Chondrocyte (in vitro differentiated cells): Measurements from ENCODE around the gene CCDC57. TPM values are rescaled to one million over a fixed set of nuclear protein-coding genes. Genes with fewer than 3 reads are reported as not detected.

Source experiments
- DNase-seq: peaks from one replicate; pipeline ENCODE4 v3.0.0; 2021; ENCODE audit warnings: mixed read lengths, low spot score
- H3K27ac Mint-ChIP-seq: one replicate; pipeline ENCODE4 v1.8.0; 2021; ENCODE audit warnings: mild to moderate bottlenecking, moderate library complexity, mixed read lengths; ENCODE audit not compliant: unreplicated experiment
- H3K27me3 Mint-ChIP-seq: 2 replicates; pipeline ENCODE4 v1.8.0; 2021; ENCODE audit warnings: low read depth, mixed read lengths
- H3K36me3 Mint-ChIP-seq: 2 replicates; pipeline ENCODE4 v1.8.0; 2021; ENCODE audit warnings: low read depth, mixed read lengths
- H3K4me1 Mint-ChIP-seq: 2 replicates; pipeline ENCODE4 v1.8.0; 2021; ENCODE audit warnings: low read depth, mild to moderate bottlenecking, mixed read lengths
- H3K4me3 Mint-ChIP-seq: one replicate; pipeline ENCODE4 v1.8.0; 2021; ENCODE audit warnings: mild to moderate bottlenecking, moderate library complexity, mixed read lengths; ENCODE audit not compliant: unreplicated experiment
- H3K9me3 Mint-ChIP-seq: 2 replicates; pipeline ENCODE4 v1.8.0; 2021; ENCODE audit warnings: low read depth, mixed read lengths
- CTCF ChIP-seq: fragments of 200-600 bp; sonication (generic); IDR thresholded peaks from 2 replicates; pipeline ENCODE4 v1.5.0; 2021; ENCODE audit warnings: antibody characterized with exemption, mild to moderate bottlenecking, moderate library complexity
- total RNA-seq: library from RNA; stranded (reverse); gene quantifications from 3 replicates; pipeline ENCODE4 v1.2.1, GENCODE V29; 2021

CCDC57 gene
- total RNA-seq, 1 donor from 2014 or later = 23.5 TPM

GRCh38 chr17:82112181-82112913 lies 100.3 kb downstream of the CCDC57 start:
- DNase-seq = no peak
- TF ChIP-seq CTCF = no peak
- Mint-ChIP-seq H3K4me3 (no peak overlapping the region), H3K4me1 (peaks cover 10% of the 10 kb centered on the region), H3K27me3 (no peaks in the 10 kb centered on the region), H3K27ac (no peak overlapping the region), H3K9me3 (no peaks in the 10 kb centered on the region), H3K36me3 (peaks cover 3% of the 10 kb centered on the region)

GRCh38 chr17:82110298-82110697 lies 102.3 kb downstream of the CCDC57 start:
- Mint-ChIP-seq H3K27ac (no peak overlapping the region), H3K36me3 (peaks cover 3% of the 10 kb centered on the region), H3K9me3 (no peaks in the 10 kb centered on the region), H3K27me3 (no peaks in the 10 kb centered on the region), H3K4me3 (no peak overlapping the region), H3K4me1 (peaks cover 20% of the 10 kb centered on the region)
- TF ChIP-seq CTCF = no peak
- DNase-seq = no peak

- no peak for DNase-seq
- H3K36me3 Mint-ChIP-seq = peaks cover 3% of the 10 kb centered on the region
- peaks cover 20% of the 10 kb centered on the region for H3K4me1 Mint-ChIP-seq
- peak overlapping the region; percentile 32 for H3K27ac Mint-ChIP-seq
- H3K27me3 Mint-ChIP-seq = no peaks in the 10 kb centered on the region
- H3K4me3 Mint-ChIP-seq = no peak overlapping the region
- TF ChIP-seq CTCF = no peak
- H3K9me3 Mint-ChIP-seq = no peaks in the 10 kb centered on the region
Observed at GRCh38 chr17:82108961-82109475, 103.6 kb downstream of the CCDC57 start.

GRCh38 chr17:82108496-82108945 lies 104.1 kb downstream of the CCDC57 start:
- no peak for DNase-seq
- H3K4me3 Mint-ChIP-seq = no peak overlapping the region
- peak overlapping the region; percentile 32 for H3K27ac Mint-ChIP-seq
- peaks cover 20% of the 10 kb centered on the region for H3K4me1 Mint-ChIP-seq
- TF ChIP-seq CTCF = no peak
- H3K27me3 Mint-ChIP-seq = no peaks in the 10 kb centered on the region
- no peaks in the 10 kb centered on the region for H3K9me3 Mint-ChIP-seq
- H3K36me3 Mint-ChIP-seq = peaks cover under 1% of the 10 kb centered on the region

- H3K4me3 Mint-ChIP-seq = no peak overlapping the region
- peak overlapping the region; percentile 5 for H3K27ac Mint-ChIP-seq
- TF ChIP-seq CTCF = no peak
- no peaks in the 10 kb centered on the region for H3K9me3 Mint-ChIP-seq
- peaks cover 20% of the 10 kb centered on the region for H3K4me1 Mint-ChIP-seq
- no peak for DNase-seq
- H3K27me3 Mint-ChIP-seq = no peaks in the 10 kb centered on the region
- H3K36me3 Mint-ChIP-seq = no peaks in the 10 kb centered on the region
Observed at GRCh38 chr17:82108038-82108437, 104.6 kb downstream of the CCDC57 start.
